Subcutaneous adipose tissue (tissue), 4 donors: Measurements from ENCODE around the gene IFT43. TPM values are rescaled to one million over a fixed set of nuclear protein-coding genes. Genes with fewer than 3 reads are reported as not detected.

Source experiments
- CTCF ChIP-seq: fragments of 450-650 bp; IDR thresholded peaks from one replicate; pipeline ENCODE4 v1.5.1; 2016; ENCODE audit warnings: low read depth, mild to moderate bottlenecking, control low read depth, antibody characterized with exemption, moderate library complexity
- total RNA-seq, 4 donors: library from RNA; depleted of rRNA; stranded (reverse); fragments of >200 nt; gene quantifications; one replicate each; pipeline ENCODE4 v1.1.0, GENCODE V29; 2016

IFT43 gene
- total RNA-seq, 4 donors from 2014 or later, result 25.3 to 38.2 (median 28.9) TPM

GRCh38 chr14:75996488-75996887 lies 10.9 kb downstream of the IFT43 start:
- TF ChIP-seq CTCF, result no peak

- no peak for TF ChIP-seq CTCF
Measured at GRCh38 chr14:75999511-76000190, 14.1 kb downstream of the IFT43 start.

- TF ChIP-seq CTCF, result no peak
Measured at GRCh38 chr14:76002383-76002782, 16.8 kb downstream of the IFT43 start.

DNA sequence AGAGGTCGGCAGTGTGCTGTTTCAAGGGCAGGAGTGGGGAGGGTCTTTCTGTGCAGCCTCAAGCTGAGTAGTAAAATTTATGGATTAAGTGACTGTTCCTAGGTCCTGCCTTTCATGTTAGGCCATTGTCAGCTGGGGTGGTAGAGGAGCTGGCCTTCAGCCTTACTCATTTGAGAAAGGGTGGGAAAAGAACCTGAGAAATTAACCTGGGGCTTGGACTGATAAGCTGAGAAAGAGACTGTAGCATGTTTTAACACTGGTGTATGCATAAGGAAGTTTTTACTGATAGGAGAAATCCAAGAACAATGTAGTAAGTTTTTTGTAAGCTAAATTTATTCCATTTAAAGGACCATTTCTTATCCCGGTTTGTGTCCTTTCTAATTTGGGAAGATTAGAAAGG lies 20.7 kb downstream of the IFT43 start:
- no peak for TF ChIP-seq CTCF

- TF ChIP-seq CTCF, result no peak
Measured at GRCh38 chr14:76007379-76007778, 21.8 kb downstream of the IFT43 start.

- no peak for TF ChIP-seq CTCF
Measured at GRCh38 chr14:76007852-76008251, 22.3 kb downstream of the IFT43 start.

GRCh38 chr14:76011930-76012329 lies 26.4 kb downstream of the IFT43 start:
- TF ChIP-seq CTCF, result no peak
